Neural cell (in vitro differentiated cells): Measurements from ENCODE around the gene C12orf75. TPM values are rescaled to one million over a fixed set of nuclear protein-coding genes. Genes with fewer than 3 reads are reported as not detected.

Source experiments
- H2AFZ ChIP-seq: fragments of 200-600, 300-800 bp; sonication (generic), shearing (Covaris generic); 2 replicates; pipeline ENCODE4 v1.6.0; 2014; ENCODE audit warnings: low read depth, mild to moderate bottlenecking, antibody characterized with exemption, low read length, moderate library complexity
- H3F3A ChIP-seq: fragments of 200-600 bp; shearing (Covaris generic); 2 replicates; pipeline ENCODE4 v1.6.1; 2016; ENCODE audit warnings: mild to moderate bottlenecking, moderate library complexity, mixed read lengths, antibody characterized with exemption, low read length; ENCODE audit not compliant: insufficient read depth, poor library complexity, severe bottlenecking
- H3K27ac ChIP-seq: fragments of 200-600, 300-800 bp; sonication (generic), shearing (Covaris generic); 2 replicates; pipeline ENCODE4 v1.5.1; 2014; ENCODE audit warnings: mild to moderate bottlenecking, low read length, moderate library complexity
- H3K27me3 ChIP-seq: fragments of 300-800, 200-600 bp; sonication (generic), shearing (Covaris generic); 2 replicates; pipeline ENCODE4 v1.6.0; 2014; ENCODE audit warnings: mild to moderate bottlenecking, low read depth, low read length, moderate library complexity; ENCODE audit not compliant: insufficient read depth
- H3K36me3 ChIP-seq: fragments of 300-800, 200-600 bp; sonication (generic), shearing (Covaris generic); 2 replicates; pipeline ENCODE4 v1.5.1; 2014; ENCODE audit warnings: mild to moderate bottlenecking, antibody characterized with exemption, low read length, moderate library complexity; ENCODE audit not compliant: insufficient read depth
- H3K4me2 ChIP-seq: fragments of 300-800, 200-600 bp; sonication (generic), shearing (Covaris generic); 2 replicates; pipeline ENCODE4 v1.6.0; 2014; ENCODE audit warnings: mild to moderate bottlenecking, low read length
- H3K4me3 ChIP-seq: fragments of 300-800, 200-600 bp; sonication (generic), shearing (Covaris generic); 2 replicates; pipeline ENCODE4 v1.5.1; 2014; ENCODE audit warnings: mild to moderate bottlenecking, low read length, moderate library complexity
- H3K79me2 ChIP-seq: fragments of 200-600 bp; shearing (Covaris generic); replicated peaks from 2 replicates; pipeline ENCODE4 v1.6.0; 2014; ENCODE audit warnings: mild to moderate bottlenecking, low read length, moderate library complexity; ENCODE audit not compliant: insufficient read depth
- H3K9ac ChIP-seq: fragments of 300-800, 200-600 bp; sonication (generic), shearing (Covaris generic); 2 replicates; pipeline ENCODE4 v1.6.1; 2016; ENCODE audit warnings: mild to moderate bottlenecking, low read length, mixed read lengths
- H3K9me2 ChIP-seq: fragments of 200-600 bp; shearing (Covaris generic); 2 replicates; pipeline ENCODE4 v1.6.1; 2016; ENCODE audit warnings: mild to moderate bottlenecking, low read length, mixed read lengths; ENCODE audit not compliant: insufficient read depth
- H3K9me3 ChIP-seq: fragments of 200-600, 300-800 bp; sonication (generic), shearing (Covaris generic); 2 replicates; pipeline ENCODE4 v1.6.1; 2016; ENCODE audit warnings: mild to moderate bottlenecking, mixed run types, low read length, moderate library complexity, mixed read lengths
- H4K20me1 ChIP-seq: fragments of 200-600 bp; shearing (Covaris generic); 2 replicates; pipeline ENCODE4 v1.6.1; 2016; ENCODE audit warnings: mild to moderate bottlenecking, mixed run types; ENCODE audit not compliant: insufficient read depth
- EP300 ChIP-seq: fragments of 450-650 bp; conservative IDR thresholded peaks from 2 replicates; pipeline ENCODE4 v1.6.1; 2014; ENCODE audit warnings: antibody characterized with exemption, mild to moderate bottlenecking, moderate library complexity; ENCODE audit not compliant: poor library complexity, severe bottlenecking
- EZH2 ChIP-seq: fragments of 200-600, 300-800 bp; shearing (Covaris generic), sonication (generic); IDR thresholded peaks from 2 replicates; pipeline ENCODE4 v1.6.1; 2014; ENCODE audit warnings: antibody characterized with exemption, low read length, borderline replicate concordance, mild to moderate bottlenecking; ENCODE audit not compliant: insufficient read depth, poor library complexity, severe bottlenecking
- MXI1 ChIP-seq: fragments of 450-650 bp; conservative IDR thresholded peaks from 2 replicates; pipeline ENCODE4 v1.6.1; 2014; ENCODE audit warnings: antibody characterized with exemption, mild to moderate bottlenecking; ENCODE audit not compliant: poor library complexity, severe bottlenecking
- POLR2AphosphoS5 ChIP-seq: IDR thresholded peaks from 2 replicates; pipeline ENCODE4 v1.6.1; 2012
- RAD21 ChIP-seq: fragments of 450-650 bp; conservative IDR thresholded peaks from 2 replicates; pipeline ENCODE4 v1.6.1; 2014; ENCODE audit warnings: antibody characterized with exemption, mild to moderate bottlenecking, moderate library complexity
- SMC3 ChIP-seq: fragments of 450-650 bp; conservative IDR thresholded peaks from 2 replicates; pipeline ENCODE4 v1.6.1; 2014; ENCODE audit warnings: antibody characterized with exemption, mild to moderate bottlenecking, moderate library complexity; ENCODE audit not compliant: poor library complexity
- TAF1 ChIP-seq: IDR thresholded peaks from 2 replicates; pipeline ENCODE4 v1.6.1; 2012; ENCODE audit warnings: low read depth
- polyA plus RNA-seq: library from polyadenylated mRNA; depleted of rRNA; stranded (reverse); fragments of >200 nt; gene quantifications from 2 replicates; pipeline ENCODE4 v1.2.3, GENCODE V29; 2014
- TF ChIP-seq, protein P1 (sequence below): fragments of 450-650 bp; IDR thresholded peaks from 2 replicates; pipeline ENCODE4 v1.5.1; 2014; ENCODE audit warnings: antibody characterized with exemption, mild to moderate bottlenecking, moderate library complexity; ENCODE audit not compliant: poor library complexity, severe bottlenecking
- TF ChIP-seq, protein P2 (sequence below): IDR thresholded peaks from 2 replicates; pipeline ENCODE4 v1.6.1; 2012; ENCODE audit warnings: borderline replicate concordance

C12orf75 gene
- polyA plus RNA-seq, 1 donor from 2014 or later, result 25.2 TPM

DNA sequence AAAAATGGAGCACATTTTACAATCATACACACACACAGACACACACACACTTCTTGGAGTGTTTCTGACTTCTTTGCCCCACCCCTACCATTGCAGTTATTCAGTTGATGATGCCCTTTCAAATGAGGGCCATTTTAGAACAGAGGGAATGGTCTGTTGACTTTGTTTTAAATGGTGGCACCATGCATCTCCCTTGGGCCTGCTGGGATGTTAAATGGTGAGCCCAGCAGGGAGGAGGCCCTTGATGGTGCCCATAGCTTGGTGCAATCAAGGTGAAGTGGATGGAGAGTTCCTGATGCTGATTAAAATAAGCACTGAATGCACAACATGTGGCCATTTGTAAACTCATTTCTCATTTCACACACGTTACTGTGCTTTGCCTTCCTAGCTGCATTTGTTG lies 13.3 kb downstream of the C12orf75 start:
- Histone ChIP-seq H4K20me1 (no peaks in the 10 kb centered on the region), H3K4me3 (no peak overlapping the region), H3K36me3 (no peaks in the 10 kb centered on the region), H3K27ac (no peak overlapping the region), H3K27me3 (no peaks in the 10 kb centered on the region), H3K9ac (no peak overlapping the region), H3K9me2 (no peaks in the 10 kb centered on the region), H3K79me2 (no peaks in the 10 kb centered on the region), H3F3A (no peaks in the 10 kb centered on the region), H3K9me3 (peaks cover 5% of the 10 kb centered on the region), H2AFZ (no peak overlapping the region), H3K4me2 (no peak overlapping the region)
- TF ChIP-seq POLR2AphosphoS5 (no peak), EZH2 (no peak), SMC3 (no peak), RAD21 (no peak), MXI1 (no peak), TAF1 (no peak), EP300 (no peak)
- TF ChIP-seq, protein P1, sequence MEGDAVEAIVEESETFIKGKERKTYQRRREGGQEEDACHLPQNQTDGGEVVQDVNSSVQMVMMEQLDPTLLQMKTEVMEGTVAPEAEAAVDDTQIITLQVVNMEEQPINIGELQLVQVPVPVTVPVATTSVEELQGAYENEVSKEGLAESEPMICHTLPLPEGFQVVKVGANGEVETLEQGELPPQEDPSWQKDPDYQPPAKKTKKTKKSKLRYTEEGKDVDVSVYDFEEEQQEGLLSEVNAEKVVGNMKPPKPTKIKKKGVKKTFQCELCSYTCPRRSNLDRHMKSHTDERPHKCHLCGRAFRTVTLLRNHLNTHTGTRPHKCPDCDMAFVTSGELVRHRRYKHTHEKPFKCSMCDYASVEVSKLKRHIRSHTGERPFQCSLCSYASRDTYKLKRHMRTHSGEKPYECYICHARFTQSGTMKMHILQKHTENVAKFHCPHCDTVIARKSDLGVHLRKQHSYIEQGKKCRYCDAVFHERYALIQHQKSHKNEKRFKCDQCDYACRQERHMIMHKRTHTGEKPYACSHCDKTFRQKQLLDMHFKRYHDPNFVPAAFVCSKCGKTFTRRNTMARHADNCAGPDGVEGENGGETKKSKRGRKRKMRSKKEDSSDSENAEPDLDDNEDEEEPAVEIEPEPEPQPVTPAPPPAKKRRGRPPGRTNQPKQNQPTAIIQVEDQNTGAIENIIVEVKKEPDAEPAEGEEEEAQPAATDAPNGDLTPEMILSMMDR, result no peak
- TF ChIP-seq, protein P2, sequence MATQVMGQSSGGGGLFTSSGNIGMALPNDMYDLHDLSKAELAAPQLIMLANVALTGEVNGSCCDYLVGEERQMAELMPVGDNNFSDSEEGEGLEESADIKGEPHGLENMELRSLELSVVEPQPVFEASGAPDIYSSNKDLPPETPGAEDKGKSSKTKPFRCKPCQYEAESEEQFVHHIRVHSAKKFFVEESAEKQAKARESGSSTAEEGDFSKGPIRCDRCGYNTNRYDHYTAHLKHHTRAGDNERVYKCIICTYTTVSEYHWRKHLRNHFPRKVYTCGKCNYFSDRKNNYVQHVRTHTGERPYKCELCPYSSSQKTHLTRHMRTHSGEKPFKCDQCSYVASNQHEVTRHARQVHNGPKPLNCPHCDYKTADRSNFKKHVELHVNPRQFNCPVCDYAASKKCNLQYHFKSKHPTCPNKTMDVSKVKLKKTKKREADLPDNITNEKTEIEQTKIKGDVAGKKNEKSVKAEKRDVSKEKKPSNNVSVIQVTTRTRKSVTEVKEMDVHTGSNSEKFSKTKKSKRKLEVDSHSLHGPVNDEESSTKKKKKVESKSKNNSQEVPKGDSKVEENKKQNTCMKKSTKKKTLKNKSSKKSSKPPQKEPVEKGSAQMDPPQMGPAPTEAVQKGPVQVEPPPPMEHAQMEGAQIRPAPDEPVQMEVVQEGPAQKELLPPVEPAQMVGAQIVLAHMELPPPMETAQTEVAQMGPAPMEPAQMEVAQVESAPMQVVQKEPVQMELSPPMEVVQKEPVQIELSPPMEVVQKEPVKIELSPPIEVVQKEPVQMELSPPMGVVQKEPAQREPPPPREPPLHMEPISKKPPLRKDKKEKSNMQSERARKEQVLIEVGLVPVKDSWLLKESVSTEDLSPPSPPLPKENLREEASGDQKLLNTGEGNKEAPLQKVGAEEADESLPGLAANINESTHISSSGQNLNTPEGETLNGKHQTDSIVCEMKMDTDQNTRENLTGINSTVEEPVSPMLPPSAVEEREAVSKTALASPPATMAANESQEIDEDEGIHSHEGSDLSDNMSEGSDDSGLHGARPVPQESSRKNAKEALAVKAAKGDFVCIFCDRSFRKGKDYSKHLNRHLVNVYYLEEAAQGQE, result no peak

DNA sequence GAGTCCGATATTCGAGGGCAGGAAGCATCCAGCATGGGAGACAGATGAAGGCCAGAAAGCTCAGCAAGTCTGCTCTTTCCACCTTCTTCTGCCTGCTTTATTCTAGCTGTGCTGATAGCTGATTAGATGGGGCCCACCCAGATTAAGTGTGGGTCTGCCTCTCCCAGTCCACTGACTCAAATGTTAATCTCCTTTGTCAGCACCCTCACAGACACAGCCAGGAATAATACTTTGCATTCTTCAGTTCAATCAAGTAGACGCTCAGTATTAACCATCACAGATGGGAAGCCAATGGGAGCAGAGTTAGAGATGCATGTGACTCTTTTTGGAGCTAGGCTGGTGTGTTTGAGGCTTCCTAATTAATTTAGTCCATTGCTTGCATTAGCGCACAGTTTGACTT lies 17.0 kb downstream of the C12orf75 start:
- Histone ChIP-seq H3K36me3 (no peaks in the 10 kb centered on the region), H2AFZ (no peak overlapping the region), H3K9me3 (no peaks in the 10 kb centered on the region), H3F3A (no peaks in the 10 kb centered on the region), H3K9ac (no peak overlapping the region), H4K20me1 (no peaks in the 10 kb centered on the region), H3K9me2 (no peaks in the 10 kb centered on the region), H3K27ac (no peak overlapping the region), H3K27me3 (no peaks in the 10 kb centered on the region), H3K4me3 (no peak overlapping the region), H3K79me2 (peaks cover 9% of the 10 kb centered on the region), H3K4me2 (no peak overlapping the region)
- no peak for TF ChIP-seq RAD21
- no peak for TF ChIP-seq MXI1
- TF ChIP-seq EP300, result no peak
- TF ChIP-seq, protein P2, result no peak
